Activated CD8-positive, alpha-beta T cell treated with anti-CD3 and anti-CD28 coated beads for 36 hours (primary cell): ENCODE results near the gene SELENOM. TPM values are rescaled to one million over a fixed set of nuclear protein-coding genes. Genes with fewer than 3 reads are reported as not detected.

Source experiments
- ATAC-seq: fragments of 200-7000 bp; cut with Tn5 transposase; one replicate; pipeline ENCODE4 v1.10.0; 2021; ENCODE audit warnings: mild to moderate bottlenecking, moderate library complexity
- CTCF ChIA-PET: fragments of 350-600 bp; sonication (Branson Sonifier 250); formaldehyde crosslinking; loops from one replicate; lab custom pipeline; 2021; ENCODE audit warnings: antibody characterized with exemption; lab: Charles Lee
- POLR2A ChIA-PET: fragments of 350-600 bp; sonication (Branson Sonifier 250); formaldehyde crosslinking; loops from one replicate; lab custom pipeline; 2021; ENCODE audit warnings: antibody characterized with exemption; lab: Charles Lee
- DNase-seq: peaks from one replicate; pipeline ENCODE4 v3.0.0-alpha.2; 2020
- H3K27ac Mint-ChIP-seq: one replicate; pipeline ENCODE4 v1.8.0; 2021; ENCODE audit warnings: mild to moderate bottlenecking, mixed read lengths
- H3K27me3 Mint-ChIP-seq: one replicate; pipeline ENCODE4 v1.8.0; 2021; ENCODE audit warnings: mixed read lengths
- H3K36me3 Mint-ChIP-seq: one replicate; pipeline ENCODE4 v1.8.0; 2021; ENCODE audit warnings: low read depth, mixed read lengths
- H3K4me1 Mint-ChIP-seq: one replicate; pipeline ENCODE4 v1.8.0; 2021; ENCODE audit warnings: low read depth, mixed read lengths
- H3K4me3 Mint-ChIP-seq: one replicate; pipeline ENCODE4 v1.8.0; 2021; ENCODE audit warnings: mild to moderate bottlenecking, moderate library complexity, mixed read lengths
- H3K9me3 Mint-ChIP-seq: one replicate; pipeline ENCODE4 v1.8.0; 2021; ENCODE audit warnings: mixed read lengths
- intact Hi-C: fragments of 100-400 bp; cut with micrococcal nuclease; formaldehyde crosslinking; loops from one replicate; pipeline ENCODE4 v1.10.0; 2022
- total RNA-seq, 2 experiments: library from RNA; stranded (reverse); gene quantifications; one replicate each; pipeline ENCODE4 v1.2.3, GENCODE V29; 2021
- TF ChIP-seq, protein P1 (sequence below): fragments of 200-600 bp; IDR thresholded peaks from one replicate; pipeline ENCODE4 v1.8.0; 2022; ENCODE audit warnings: antibody characterized with exemption, mild to moderate bottlenecking

The SELENOM gene
- total RNA-seq, 2 experiments from 2014 or later, result 3.6 to 5.8 TPM

DNA sequence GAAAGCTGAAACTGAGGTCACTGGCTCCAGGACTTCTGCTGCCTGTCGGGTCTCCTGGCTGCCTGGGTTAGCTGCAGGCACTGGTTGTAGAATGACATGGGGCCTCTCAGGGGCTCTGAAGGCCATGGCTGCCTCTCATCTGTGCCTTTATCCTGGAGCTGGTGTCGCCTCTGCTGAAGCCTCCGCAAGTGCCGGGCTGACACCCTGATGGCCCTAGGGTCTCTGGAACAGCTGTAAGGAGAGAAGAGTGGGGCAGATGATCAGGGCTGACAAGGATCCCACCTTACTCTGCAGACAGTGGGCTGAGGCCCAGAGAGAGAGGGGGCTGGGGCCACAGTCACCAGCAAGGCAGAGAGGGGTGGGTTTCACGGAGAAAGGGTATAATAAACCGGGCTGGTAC is 28.3 kb upstream of the SELENOM start:
- H3K27me3 Mint-ChIP-seq, result no peaks in the 10 kb centered on the region
- ATAC-seq (no peak), DNase-seq (no peak)
- POLR2A ChIA-PET, result interaction anchor here (0.6 kb wide), 1 partner anchor 148 kb away, joined by 3 read pairs; no protein-coding TSS in a partner anchor
- TF ChIP-seq, protein P1, sequence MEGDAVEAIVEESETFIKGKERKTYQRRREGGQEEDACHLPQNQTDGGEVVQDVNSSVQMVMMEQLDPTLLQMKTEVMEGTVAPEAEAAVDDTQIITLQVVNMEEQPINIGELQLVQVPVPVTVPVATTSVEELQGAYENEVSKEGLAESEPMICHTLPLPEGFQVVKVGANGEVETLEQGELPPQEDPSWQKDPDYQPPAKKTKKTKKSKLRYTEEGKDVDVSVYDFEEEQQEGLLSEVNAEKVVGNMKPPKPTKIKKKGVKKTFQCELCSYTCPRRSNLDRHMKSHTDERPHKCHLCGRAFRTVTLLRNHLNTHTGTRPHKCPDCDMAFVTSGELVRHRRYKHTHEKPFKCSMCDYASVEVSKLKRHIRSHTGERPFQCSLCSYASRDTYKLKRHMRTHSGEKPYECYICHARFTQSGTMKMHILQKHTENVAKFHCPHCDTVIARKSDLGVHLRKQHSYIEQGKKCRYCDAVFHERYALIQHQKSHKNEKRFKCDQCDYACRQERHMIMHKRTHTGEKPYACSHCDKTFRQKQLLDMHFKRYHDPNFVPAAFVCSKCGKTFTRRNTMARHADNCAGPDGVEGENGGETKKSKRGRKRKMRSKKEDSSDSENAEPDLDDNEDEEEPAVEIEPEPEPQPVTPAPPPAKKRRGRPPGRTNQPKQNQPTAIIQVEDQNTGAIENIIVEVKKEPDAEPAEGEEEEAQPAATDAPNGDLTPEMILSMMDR, result no peak
- H3K27ac Mint-ChIP-seq, result no peak overlapping the region
- no peaks in the 10 kb centered on the region for H3K9me3 Mint-ChIP-seq
- CTCF ChIA-PET, result interaction anchor here (1.4 kb wide), 1 partner anchor 137 kb away, joined by 5 read pairs; no protein-coding TSS in a partner anchor
- H3K36me3 Mint-ChIP-seq, result no peaks in the 10 kb centered on the region
- H3K4me1 Mint-ChIP-seq, result no peaks in the 10 kb centered on the region
- intact Hi-C loops, result no loop called here
- H3K4me3 Mint-ChIP-seq, result no peak overlapping the region

DNA sequence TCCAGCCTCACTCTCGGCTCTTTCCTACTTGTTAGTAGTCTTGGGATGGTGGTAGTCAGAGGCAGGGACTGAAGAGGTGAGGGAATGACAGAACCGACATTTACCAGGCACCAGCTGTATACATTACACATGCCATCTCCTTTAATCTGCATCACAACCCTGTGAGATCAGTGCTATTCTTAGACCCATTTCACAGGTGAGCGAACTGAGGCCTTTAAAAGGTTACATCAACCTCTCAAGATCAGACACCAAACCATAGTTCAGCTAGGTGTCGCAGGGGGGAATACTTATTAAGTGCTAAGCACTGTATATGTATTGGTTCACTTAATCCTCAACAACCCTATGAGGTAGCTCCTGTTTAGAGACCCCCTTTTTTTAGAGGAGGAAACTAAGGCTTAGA is 27.3 kb upstream of the SELENOM start:
- ChIA-PET CTCF (interaction anchor here (1.4 kb wide), 1 partner anchor 138 kb away, joined by 5 read pairs; no protein-coding TSS in a partner anchor), POLR2A (no interaction called here)
- TF ChIP-seq, protein P1, result no peak
- Mint-ChIP-seq H3K27ac (no peak overlapping the region), H3K4me1 (no peaks in the 10 kb centered on the region), H3K36me3 (no peaks in the 10 kb centered on the region), H3K27me3 (no peaks in the 10 kb centered on the region), H3K4me3 (no peak overlapping the region), H3K9me3 (no peaks in the 10 kb centered on the region)
- DNase-seq (no peak), ATAC-seq (no peak)
- intact Hi-C loops, result no loop called here

DNA sequence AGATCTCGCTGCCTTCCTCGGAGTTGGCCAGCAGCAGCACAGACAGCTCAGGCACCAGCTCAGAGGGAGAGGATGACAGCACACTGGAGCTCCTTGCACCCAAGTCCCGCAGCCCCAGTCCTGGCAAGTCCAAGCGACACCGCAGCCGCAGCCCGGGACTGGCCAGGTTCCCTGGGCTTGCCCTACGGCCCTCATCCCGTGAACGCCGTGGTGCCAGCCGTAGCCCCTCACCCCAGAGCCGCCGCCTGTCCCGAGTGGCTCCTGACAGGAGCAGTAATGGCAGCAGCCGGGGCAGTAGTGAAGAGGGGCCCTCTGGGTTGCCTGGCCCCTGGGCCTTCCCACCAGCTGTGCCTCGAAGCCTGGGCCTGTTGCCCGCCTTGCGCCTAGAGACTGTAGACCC is 26.5 kb upstream of the SELENOM start:
- Mint-ChIP-seq H3K9me3 (no peaks in the 10 kb centered on the region), H3K4me1 (no peaks in the 10 kb centered on the region), H3K27ac (no peak overlapping the region), H3K4me3 (no peak overlapping the region), H3K27me3 (no peaks in the 10 kb centered on the region), H3K36me3 (no peaks in the 10 kb centered on the region)
- DNase-seq, result no peak
- POLR2A ChIA-PET, result no interaction called here
- TF ChIP-seq, protein P1, result no peak
- intact Hi-C loops, result no loop called here
- CTCF ChIA-PET, result no interaction called here
- no peak for ATAC-seq

DNA sequence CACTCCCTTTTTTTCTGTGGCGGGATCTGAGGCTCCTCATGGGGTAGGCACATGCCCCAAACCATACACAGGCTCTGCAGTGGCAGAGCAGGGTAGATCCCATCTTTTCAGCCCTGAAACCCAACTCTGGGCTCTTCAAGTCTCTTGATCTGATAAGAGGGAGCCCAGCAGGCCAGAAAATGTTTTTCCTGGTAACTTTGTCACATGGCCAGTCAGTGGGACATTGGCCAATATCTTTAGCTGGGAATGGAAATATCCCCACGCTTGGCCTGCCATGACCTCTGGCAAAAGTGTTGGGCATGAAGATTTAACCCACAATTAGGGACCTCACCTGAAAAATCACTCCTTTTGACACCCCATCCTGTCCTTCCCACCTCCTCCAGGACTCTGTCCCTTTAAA is 23.5 kb upstream of the SELENOM start:
- Mint-ChIP-seq H3K27me3 (peaks cover 1% of the 10 kb centered on the region), H3K4me1 (no peaks in the 10 kb centered on the region), H3K4me3 (no peak overlapping the region), H3K9me3 (no peaks in the 10 kb centered on the region), H3K36me3 (no peaks in the 10 kb centered on the region), H3K27ac (no peak overlapping the region)
- DNase-seq (no peak), ATAC-seq (no peak)
- CTCF ChIA-PET, result interaction anchor here (0.7 to 1.0 kb wide), 2 partner anchors 36 to 46 kb away, joined by 3 read pairs; no protein-coding TSS in a partner anchor
- POLR2A ChIA-PET, result no interaction called here
- TF ChIP-seq, protein P1, result no peak
- intact Hi-C loops, result no loop called here

DNA sequence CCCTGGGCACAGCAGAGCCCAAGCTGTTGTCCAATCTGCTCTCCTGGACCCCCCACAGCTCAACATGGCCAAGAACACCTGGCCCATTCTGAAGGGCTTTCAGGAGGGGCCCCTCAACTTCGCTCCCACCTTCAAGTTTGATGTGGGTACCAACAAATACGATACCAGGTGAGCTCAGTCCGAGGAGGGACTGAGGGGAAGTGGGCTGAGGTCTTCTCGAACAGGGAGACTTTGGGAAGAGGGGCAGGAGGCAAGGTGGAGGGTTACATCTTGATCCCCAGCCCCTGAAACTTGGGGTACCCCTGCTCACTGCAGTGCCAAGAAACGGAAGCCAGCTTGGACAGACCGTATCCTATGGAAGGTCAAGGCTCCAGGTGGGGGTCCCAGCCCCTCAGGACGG is 20.8 kb upstream of the SELENOM start:
- TF ChIP-seq, protein P1, result no peak
- Mint-ChIP-seq H3K4me3 (no peak overlapping the region), H3K36me3 (no peaks in the 10 kb centered on the region), H3K4me1 (no peaks in the 10 kb centered on the region), H3K27ac (no peak overlapping the region), H3K27me3 (peaks cover 1% of the 10 kb centered on the region), H3K9me3 (no peaks in the 10 kb centered on the region)
- POLR2A ChIA-PET, result interaction anchor here (0.7 to 1.2 kb wide), 3 partner anchors 8 to 43 kb away, joined by 3 read pairs; no protein-coding TSS in a partner anchor
- DNase-seq, result no peak
- intact Hi-C loops, result no loop called here
- CTCF ChIA-PET, result no interaction called here
- ATAC-seq, result no peak
